SK-N-MC (cell line): Measurements from ENCODE around the gene NPAS1.

Experiments
- EZH2 ChIP-seq: fragments of 200-600 bp; sonication (generic); IDR thresholded peaks from one replicate; pipeline ENCODE4 v1.6.1; 2017; ENCODE audit warnings: antibody characterized with exemption
- POLR2AphosphoS5 ChIP-seq: IDR thresholded peaks from 2 replicates; pipeline ENCODE4 v1.6.1; 2012; ENCODE audit warnings: mild to moderate bottlenecking, low read depth, low read length, borderline replicate concordance

DNA sequence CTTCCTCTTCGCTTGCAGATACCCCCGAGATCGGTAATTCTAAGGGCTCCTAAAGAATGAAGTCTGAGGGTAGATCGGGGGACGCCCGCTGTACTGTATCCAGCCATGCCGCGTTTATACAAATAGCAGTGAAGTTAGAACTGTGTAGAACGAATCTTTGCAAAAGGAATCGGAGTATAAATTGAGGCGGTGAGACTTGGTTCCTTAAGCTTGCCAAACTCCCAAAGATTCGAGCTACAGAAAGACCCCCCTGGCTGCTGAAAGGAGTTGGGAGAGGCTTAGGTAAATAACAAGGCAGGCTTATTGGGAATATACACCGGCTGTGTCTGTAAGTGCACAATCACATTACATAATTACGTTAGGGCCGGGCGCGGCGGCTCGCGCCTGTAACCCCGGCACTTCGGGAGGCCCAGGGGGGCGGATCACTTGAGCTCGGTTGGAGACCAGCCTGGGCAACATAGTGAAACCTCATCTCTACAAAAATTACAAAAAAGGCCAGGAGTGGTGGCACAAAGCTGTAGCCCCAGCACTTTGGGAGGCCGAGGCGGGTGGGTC, 16.5 kb downstream of the NPAS1 start:
- TF ChIP-seq EZH2 = no peak
- TF ChIP-seq POLR2AphosphoS5 = no peak; the same call in 1 of the 2 replicates
